ENCODE data around the gene PLCXD3.

- TF ChIP-seq CTCF (IDR thresholded peaks at IDR 0.05 in 2 of 3, conservative IDR thresholded peaks at IDR 0.05 in 1 of 3; ENCODE audit: control insufficient read depth in 2 of 3, extremely low read depth in 1 of 3, insufficient read depth in 1 of 3, low read depth in 3 of 3, low read length in 3 of 3) (no peak), EP300 (IDR thresholded peaks at IDR 0.05; ENCODE audit: borderline replicate concordance in 1 of 2, control insufficient read depth in 1 of 2, low read depth in 2 of 2, low read length in 2 of 2) (no peak), EZH2 (IDR thresholded peaks at IDR 0.05; ENCODE audit: borderline replicate concordance, control insufficient read depth, low read depth, low read length) (no peak), CHD2 (IDR thresholded peaks at IDR 0.05; ENCODE audit: borderline replicate concordance, low read depth, low read length) (no peak), JUND (IDR thresholded peaks at IDR 0.05; ENCODE audit: low read depth, low read length) (no peak), POLR2A (IDR thresholded peaks at IDR 0.05; ENCODE audit: low read depth, low read length) (no peak)
These were observed 223.7 kb downstream of the PLCXD3 start for GRCh38 chr5:41286696-41287095.
